Mesendoderm (in vitro differentiated cells): ENCODE measurements around the gene RINL.

Experiments
- DNase-seq: peaks from one replicate; pipeline ENCODE4 v3.0.0; 2013
- H2AK5ac ChIP-seq: 2 replicates; pipeline ENCODE4 v1.6.1; 2013; ENCODE audit warnings: low read length, inconsistent platforms
- H2BK120ac ChIP-seq: 2 replicates; pipeline ENCODE4 v1.6.1; 2013; ENCODE audit warnings: low read depth, mild to moderate bottlenecking, low read length, moderate library complexity, mixed read lengths
- H2BK15ac ChIP-seq: replicated peaks from 2 replicates; pipeline ENCODE4 v1.6.1; 2013; ENCODE audit warnings: low read depth, mild to moderate bottlenecking, moderate library complexity
- H2BK5ac ChIP-seq: 2 replicates; pipeline ENCODE4 v1.6.1; 2013; ENCODE audit warnings: low read length, inconsistent platforms
- H3K18ac ChIP-seq: 2 replicates; pipeline ENCODE4 v1.6.1; 2013; ENCODE audit warnings: mild to moderate bottlenecking, low read length, mixed read lengths
- H3K23ac ChIP-seq: one replicate; pipeline ENCODE4 v1.6.1; 2013; ENCODE audit warnings: low read length
- H3K27ac ChIP-seq: 2 replicates; pipeline ENCODE4 v1.5.1; 2013; ENCODE audit warnings: low read depth, mild to moderate bottlenecking, inconsistent platforms, low read length, moderate library complexity
- H3K27me3 ChIP-seq: 2 replicates; pipeline ENCODE4 v1.6.1; 2013; ENCODE audit warnings: low read length, control low read depth, mild to moderate bottlenecking, inconsistent platforms; ENCODE audit not compliant: insufficient read depth, poor library complexity
- H3K36me3 ChIP-seq: 2 replicates; pipeline ENCODE4 v1.6.1; 2013; ENCODE audit warnings: low read length, inconsistent platforms; ENCODE audit not compliant: control insufficient read depth, insufficient read depth
- H3K4ac ChIP-seq: one replicate; pipeline ENCODE4 v1.6.1; 2013; ENCODE audit warnings: low read depth, mild to moderate bottlenecking, low read length, moderate library complexity
- H3K4me1 ChIP-seq: 2 replicates; pipeline ENCODE4 v1.6.1; 2013; ENCODE audit warnings: low read depth, low read length, inconsistent platforms; ENCODE audit not compliant: control insufficient read depth
- H3K4me2 ChIP-seq: 2 replicates; pipeline ENCODE4 v1.6.1; 2013; ENCODE audit warnings: low read length
- H3K4me3 ChIP-seq: 2 replicates; pipeline ENCODE4 v1.5.1; 2013; ENCODE audit warnings: mild to moderate bottlenecking, low read length
- H3K56ac ChIP-seq: one replicate; pipeline ENCODE4 v1.6.1; 2013; ENCODE audit warnings: low read length
- H3K79me1 ChIP-seq: 2 replicates; pipeline ENCODE4 v1.6.1; 2013; ENCODE audit warnings: low read length, inconsistent platforms
- H3K79me2 ChIP-seq: 2 replicates; pipeline ENCODE4 v1.6.1; 2013; ENCODE audit warnings: mild to moderate bottlenecking, low read length; ENCODE audit not compliant: control insufficient read depth, insufficient read depth
- H3K9ac ChIP-seq: 2 replicates; pipeline ENCODE4 v1.6.1; 2013; ENCODE audit warnings: low read length, inconsistent platforms
- H4K5ac ChIP-seq: one replicate; pipeline ENCODE4 v1.6.1; 2013; ENCODE audit warnings: low read length
- H4K8ac ChIP-seq: one replicate; pipeline ENCODE4 v1.6.1; 2013; ENCODE audit warnings: low read depth, mild to moderate bottlenecking, control low read depth, low read length, moderate library complexity
- WGBS: extraction: QIAGEN DNeasy Blood & Tissue Kit; methylation state at CpG from one replicate; pipeline ENCODE4 v1.1.7; 2013; ENCODE audit warnings: low lambda C conversion rate, missing lambda C conversion rate; ENCODE audit not compliant: insufficient coverage; ENCODE audit errors: extremely low coverage; 5-methylcytosine and 5-hydroxymethylcytosine counted together

The RINL gene

GRCh38 chr19:38839816-38840582, 38.1 kb downstream of the RINL start:
- H2AK5ac ChIP-seq = no peak overlapping the region
- no peak overlapping the region for H4K5ac ChIP-seq
- H3K18ac ChIP-seq = no peak overlapping the region
- peaks cover 60% of the 10 kb centered on the region for H3K36me3 ChIP-seq
- no peaks in the 10 kb centered on the region for H3K4me1 ChIP-seq
- no peak overlapping the region for H2BK120ac ChIP-seq
- H3K56ac ChIP-seq = no peak overlapping the region
- no peak overlapping the region for H3K4me3 ChIP-seq
- H3K4me2 ChIP-seq = no peak overlapping the region
- H3K9ac ChIP-seq = no peak overlapping the region
- peaks cover 21% of the 10 kb centered on the region for H3K79me2 ChIP-seq
- H4K8ac ChIP-seq = no peak overlapping the region
- H2BK15ac ChIP-seq = no peak overlapping the region
- H3K27me3 ChIP-seq = no peaks in the 10 kb centered on the region
- no CpG with 5 or more reads among the region's 28 CpGs for WGBS
- no peak overlapping the region for H3K23ac ChIP-seq
- H2BK5ac ChIP-seq = no peak overlapping the region
- H3K79me1 ChIP-seq = peaks cover 22% of the 10 kb centered on the region
- H3K4ac ChIP-seq = no peak overlapping the region
- no peak overlapping the region for H3K27ac ChIP-seq
- DNase-seq = no peak

- H3K4me1 ChIP-seq = no peaks in the 10 kb centered on the region
- H2BK5ac ChIP-seq = no peak overlapping the region
- H3K9ac ChIP-seq = no peak overlapping the region
- no peak overlapping the region for H4K5ac ChIP-seq
- H3K79me1 ChIP-seq = peaks cover 20% of the 10 kb centered on the region
- H3K27ac ChIP-seq = no peak overlapping the region
- H3K4me3 ChIP-seq = no peak overlapping the region
- no peak overlapping the region for H3K4me2 ChIP-seq
- WGBS = no CpG with 5 or more reads among the region's 12 CpGs
- DNase-seq = no peak
- H3K36me3 ChIP-seq = peaks cover 57% of the 10 kb centered on the region
- no peak overlapping the region for H3K18ac ChIP-seq
- H2BK15ac ChIP-seq = no peak overlapping the region
- H3K27me3 ChIP-seq = no peaks in the 10 kb centered on the region
- H3K23ac ChIP-seq = no peak overlapping the region
- no peak overlapping the region for H3K4ac ChIP-seq
- no peak overlapping the region for H3K56ac ChIP-seq
- H2BK120ac ChIP-seq = no peak overlapping the region
- H2AK5ac ChIP-seq = no peak overlapping the region
- H4K8ac ChIP-seq = no peak overlapping the region
- peaks cover 18% of the 10 kb centered on the region for H3K79me2 ChIP-seq
Measured at GRCh38 chr19:38838986-38839761, 38.9 kb downstream of the RINL start.

GRCh38 chr19:38838208-38838985, 39.7 kb downstream of the RINL start:
- Histone ChIP-seq H3K36me3 (peaks cover 51% of the 10 kb centered on the region), H3K4ac (no peak overlapping the region), H3K4me1 (no peaks in the 10 kb centered on the region), H3K27ac (no peak overlapping the region), H2AK5ac (no peak overlapping the region), H3K4me3 (no peak overlapping the region), H3K27me3 (no peaks in the 10 kb centered on the region), H3K79me1 (peaks cover 18% of the 10 kb centered on the region), H2BK120ac (no peak overlapping the region), H2BK5ac (no peak overlapping the region), H4K5ac (no peak overlapping the region), H2BK15ac (no peak overlapping the region), H3K79me2 (peaks cover 12% of the 10 kb centered on the region), H4K8ac (no peak overlapping the region), H3K4me2 (no peak overlapping the region), H3K23ac (no peak overlapping the region), H3K18ac (no peak overlapping the region), H3K56ac (no peak overlapping the region), H3K9ac (no peak overlapping the region)
- WGBS = no CpG with 5 or more reads among the region's 19 CpGs
- peak; percentile 45 for DNase-seq

DNA sequence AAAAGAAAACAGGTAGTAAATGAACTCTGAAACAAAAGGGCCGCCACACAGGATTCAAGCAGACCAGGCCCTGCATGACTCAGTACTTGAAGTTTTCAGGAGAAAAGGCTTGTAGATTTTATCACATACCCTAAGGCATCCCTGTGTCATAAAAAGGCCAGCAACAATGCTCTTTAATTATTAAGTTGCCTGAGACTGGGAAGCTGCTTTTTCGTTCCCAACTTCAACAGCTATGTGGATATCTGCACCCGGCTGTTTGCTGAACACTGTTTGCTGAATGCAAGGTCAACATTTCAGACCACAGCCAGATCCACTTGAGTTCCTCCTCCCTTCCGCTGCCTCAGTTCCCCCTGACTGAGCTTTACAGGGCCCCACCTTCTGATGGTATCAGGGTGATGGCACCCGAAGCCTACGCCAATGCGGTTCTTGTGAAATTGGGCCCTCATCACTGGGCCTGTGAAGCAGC, 40.4 kb downstream of the RINL start:
- Histone ChIP-seq H4K5ac (no peak overlapping the region), H3K4me1 (no peaks in the 10 kb centered on the region), H3K56ac (no peak overlapping the region), H3K23ac (no peak overlapping the region), H3K79me2 (peaks cover 8% of the 10 kb centered on the region), H3K4me3 (no peak overlapping the region), H3K4ac (no peak overlapping the region), H4K8ac (no peak overlapping the region), H3K4me2 (no peak overlapping the region), H3K9ac (no peak overlapping the region), H3K36me3 (peaks cover 46% of the 10 kb centered on the region), H2AK5ac (no peak overlapping the region), H2BK15ac (no peak overlapping the region), H3K79me1 (peaks cover 14% of the 10 kb centered on the region), H3K27ac (no peak overlapping the region), H2BK5ac (no peak overlapping the region), H3K27me3 (no peaks in the 10 kb centered on the region), H2BK120ac (no peak overlapping the region), H3K18ac (no peak overlapping the region)
- WGBS = no CpG with 5 or more reads among the region's 7 CpGs
- peak; percentile 54 for DNase-seq

DNA sequence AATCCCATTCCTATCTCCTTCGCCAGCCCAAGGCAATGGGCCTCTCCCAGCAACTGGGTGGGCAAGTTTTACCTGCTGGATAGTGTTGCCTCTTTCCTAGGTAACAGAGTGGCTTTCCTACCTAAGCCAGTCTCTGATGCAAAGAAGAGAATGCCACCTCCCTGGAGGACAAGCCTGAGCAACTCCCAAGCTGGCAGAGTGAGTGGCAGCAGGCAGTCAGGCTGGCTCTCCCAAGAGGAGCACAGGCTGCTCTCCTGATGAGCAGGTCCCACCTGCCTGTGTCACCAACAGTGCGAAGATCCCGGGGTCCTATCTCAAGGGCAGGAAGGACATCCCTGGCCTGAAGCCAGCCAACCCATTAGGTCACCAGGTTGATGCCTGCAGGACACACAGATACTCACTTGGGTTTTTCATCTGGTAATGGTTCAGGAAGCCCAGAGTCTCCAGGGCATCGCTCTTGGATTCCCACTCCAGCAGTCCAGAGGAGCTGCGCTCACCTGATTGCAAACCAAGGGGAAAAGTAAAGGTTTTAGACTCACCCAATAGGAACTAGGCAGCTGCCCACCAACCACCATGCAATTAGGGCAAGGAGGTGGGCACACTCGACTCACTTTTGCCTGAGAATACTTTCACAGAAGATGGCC, 41.0 kb downstream of the RINL start:
- H3K4me1 ChIP-seq = no peaks in the 10 kb centered on the region
- H3K27ac ChIP-seq = no peak overlapping the region
- no peak overlapping the region for H4K5ac ChIP-seq
- H3K56ac ChIP-seq = no peak overlapping the region
- no peak overlapping the region for H3K4me3 ChIP-seq
- peaks cover 43% of the 10 kb centered on the region for H3K36me3 ChIP-seq
- no CpG with 5 or more reads among the region's 6 CpGs for WGBS
- DNase-seq = no peak
- H2AK5ac ChIP-seq = no peak overlapping the region
- no peak overlapping the region for H3K23ac ChIP-seq
- H2BK120ac ChIP-seq = no peak overlapping the region
- H3K27me3 ChIP-seq = no peaks in the 10 kb centered on the region
- no peak overlapping the region for H3K4me2 ChIP-seq
- no peak overlapping the region for H3K9ac ChIP-seq
- peaks cover 14% of the 10 kb centered on the region for H3K79me1 ChIP-seq
- no peak overlapping the region for H3K4ac ChIP-seq
- H3K18ac ChIP-seq = no peak overlapping the region
- H3K79me2 ChIP-seq = peaks cover 5% of the 10 kb centered on the region
- no peak overlapping the region for H2BK5ac ChIP-seq
- no peak overlapping the region for H4K8ac ChIP-seq
- H2BK15ac ChIP-seq = no peak overlapping the region
